HPDE6-E6E7 (cell line): ENCODE results near the gene OS9.
A peak's percentile ranks its signal among the peaks of the same experiment; 100 is the strongest.

ENCODE experiments used
- DNase-seq: peaks from one replicate; pipeline ENCODE4 v3.0.0; 2011; ENCODE audit warnings: missing footprints; ENCODE audit errors: extremely low spot score

Gene OS9

GRCh38 chr12:57722716-57723629 is 29.0 kb downstream of the OS9 start:
- DNase-seq = no peak

GRCh38 chr12:57723630-57723962 is 29.7 kb downstream of the OS9 start:
- DNase-seq = no peak

DNA sequence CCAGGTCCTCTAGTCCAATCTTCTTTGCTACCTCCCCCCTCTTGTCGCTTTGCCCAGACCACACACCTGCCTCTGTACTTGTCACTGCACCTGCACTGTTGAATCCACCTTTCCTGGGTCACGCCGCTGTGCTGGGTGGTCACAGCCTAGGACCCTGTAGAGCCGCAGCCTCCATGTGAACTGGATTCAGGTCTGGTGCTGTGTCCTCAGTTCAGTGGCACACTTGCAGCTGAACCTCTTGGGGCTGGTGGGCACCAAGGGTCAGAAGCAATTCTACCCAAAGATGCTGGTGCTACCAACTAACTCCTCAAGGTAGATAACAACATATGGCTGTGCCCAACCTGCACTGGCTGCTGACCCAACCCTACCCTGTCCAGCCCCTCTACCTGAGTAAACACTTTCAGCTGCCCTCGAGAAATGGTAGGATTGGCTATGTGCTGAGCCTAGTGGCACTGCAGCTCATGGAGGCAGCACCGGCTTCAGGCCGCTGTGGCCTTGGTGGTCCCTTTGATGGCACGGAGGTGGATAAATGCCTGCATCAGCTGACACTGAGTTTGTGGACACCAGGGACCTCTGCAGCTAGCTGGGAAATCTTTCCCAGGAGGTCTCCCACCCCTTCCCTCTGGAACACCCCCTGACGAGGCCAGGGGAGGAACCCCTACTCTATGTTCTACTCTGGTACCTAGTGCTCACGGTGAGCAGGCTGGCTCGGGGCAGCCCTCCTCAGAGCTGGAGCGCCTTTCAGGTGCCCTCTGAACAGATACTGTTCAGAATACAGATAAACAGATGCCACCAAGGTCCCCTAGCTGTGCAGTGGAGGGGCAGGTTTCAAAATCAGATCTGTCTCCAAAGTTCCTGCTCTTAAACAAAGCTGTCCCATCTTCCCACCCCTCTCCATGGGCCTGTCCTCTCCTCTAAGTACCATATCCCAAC is 30.3 kb downstream of the OS9 start:
- DNase-seq = no peak

- DNase-seq = no peak
Observed at GRCh38 chr12:57724936-57725740, 31.2 kb downstream of the OS9 start.

DNA sequence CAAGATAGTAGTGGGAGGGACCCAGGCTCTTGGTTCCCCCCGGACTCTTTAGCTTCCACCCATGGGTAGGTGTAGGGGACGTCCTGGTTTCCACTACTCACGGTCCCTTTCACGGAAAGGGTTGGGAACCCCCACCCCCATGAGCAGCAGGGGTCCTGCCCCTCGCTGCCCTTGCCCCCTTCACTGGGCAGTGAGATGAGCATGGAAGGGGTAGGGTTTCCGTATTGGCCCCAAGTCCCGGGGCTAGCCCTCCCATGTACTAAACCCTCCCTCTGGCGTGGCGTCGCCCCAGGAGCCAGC is 31.9 kb downstream of the OS9 start:
- no peak for DNase-seq

- peak; percentile 89 for DNase-seq
Observed at GRCh38 chr12:57726151-57726883, 32.4 kb downstream of the OS9 start.

DNA sequence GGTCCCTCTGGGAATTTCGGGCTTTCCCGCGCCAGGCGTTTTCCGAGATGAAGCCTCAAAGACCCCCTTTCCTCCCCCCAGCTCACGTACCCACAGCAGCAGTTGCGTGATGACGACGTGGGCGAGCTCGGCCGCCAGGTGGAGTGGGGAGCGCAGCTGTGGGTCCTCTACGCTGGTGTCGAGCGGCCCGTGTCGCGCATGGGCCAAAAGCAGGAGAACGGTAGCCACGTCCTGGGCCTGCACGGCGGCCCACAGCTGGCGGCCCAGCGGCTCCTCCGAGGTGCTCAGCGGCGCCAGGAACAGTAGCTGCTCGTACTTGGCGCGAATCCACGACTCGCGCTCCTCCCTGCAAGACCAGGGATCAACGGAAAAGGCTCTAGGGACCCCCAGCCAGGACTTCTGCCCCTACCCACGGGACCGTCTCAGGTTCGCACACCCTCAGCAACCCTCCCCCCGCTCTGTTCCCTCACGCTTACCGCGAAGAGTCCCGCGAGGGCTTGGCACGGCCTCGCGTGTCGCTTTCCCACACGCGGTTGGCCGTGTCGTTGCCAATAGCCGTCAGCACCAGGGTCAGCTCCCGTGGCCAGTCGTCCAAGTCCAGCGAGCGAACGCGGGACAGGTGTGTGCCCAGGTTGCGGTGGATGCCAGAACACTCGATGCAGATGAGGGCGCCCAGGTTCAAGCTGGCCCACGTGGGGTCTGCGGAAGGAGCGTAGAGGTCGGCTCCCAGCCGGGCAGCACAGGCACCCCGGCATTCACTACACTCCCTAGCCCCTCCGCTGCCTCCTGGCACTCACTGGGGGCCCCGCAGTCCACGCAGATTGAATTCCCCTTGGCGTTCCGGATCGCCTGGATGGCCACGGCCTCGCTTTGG is 33.2 kb downstream of the OS9 start:
- DNase-seq = no peak

DNA sequence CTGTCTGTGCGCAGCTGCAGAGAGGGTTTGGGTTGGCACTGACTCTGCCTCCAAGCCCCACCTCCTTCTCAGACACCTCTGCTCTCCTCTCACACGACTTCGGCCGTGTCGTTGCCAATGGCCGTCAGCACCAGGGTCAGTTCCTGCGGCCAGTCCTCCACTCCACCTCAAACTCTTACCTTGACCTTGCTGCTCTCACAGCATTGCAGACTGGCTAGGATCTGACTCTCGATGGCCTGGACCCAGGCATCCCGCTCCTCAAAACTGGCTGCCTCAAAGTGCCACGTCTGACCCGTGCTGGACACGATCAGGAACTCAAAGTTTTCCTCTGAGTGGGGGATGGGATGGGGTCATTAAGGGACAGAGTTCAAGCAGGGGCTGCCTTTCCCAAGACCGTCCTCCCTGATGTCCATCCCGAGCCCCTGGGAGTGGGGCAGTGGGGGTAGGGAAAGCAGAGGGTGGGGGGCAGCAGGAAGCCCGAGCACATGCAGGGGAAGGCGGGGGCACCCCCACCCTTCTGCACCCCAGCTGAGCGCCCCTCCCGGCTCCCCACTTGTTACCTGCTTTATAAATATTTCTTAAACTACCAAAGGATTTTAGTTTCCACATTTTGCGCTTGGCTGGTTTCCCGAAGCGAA is 33.9 kb downstream of the OS9 start:
- DNase-seq = no peak

DNA sequence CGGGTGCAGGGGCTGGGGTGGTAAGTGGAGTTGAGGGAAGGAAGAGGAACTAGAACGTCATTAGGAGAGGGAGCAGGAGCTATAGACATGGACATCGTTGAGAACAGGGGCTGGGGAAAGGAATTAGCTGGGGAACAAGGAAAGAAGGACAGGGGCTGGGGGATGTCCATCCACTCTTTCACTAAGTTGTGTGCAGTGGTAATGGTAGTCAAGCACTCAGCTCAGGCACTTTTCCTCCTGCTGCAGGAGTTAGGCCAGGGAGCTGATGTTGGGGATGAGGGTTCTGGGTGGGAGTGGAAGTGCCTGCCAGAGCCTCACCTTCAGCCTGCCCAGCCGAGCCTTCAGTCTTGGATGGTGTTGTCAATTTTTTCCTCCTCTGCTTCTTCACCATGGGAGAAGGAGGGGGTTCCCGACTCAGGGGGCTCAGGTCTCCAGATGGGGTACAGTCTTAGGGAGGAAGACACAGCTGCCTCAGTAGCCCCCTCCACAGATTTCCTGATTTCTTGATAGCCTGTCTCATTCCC is 35.5 kb downstream of the OS9 start:
- no peak for DNase-seq

GRCh38 chr12:57730336-57731067 is 36.6 kb downstream of the OS9 start:
- DNase-seq = no peak

GRCh38 chr12:57731411-57732080 is 37.6 kb downstream of the OS9 start:
- no peak for DNase-seq

DNA sequence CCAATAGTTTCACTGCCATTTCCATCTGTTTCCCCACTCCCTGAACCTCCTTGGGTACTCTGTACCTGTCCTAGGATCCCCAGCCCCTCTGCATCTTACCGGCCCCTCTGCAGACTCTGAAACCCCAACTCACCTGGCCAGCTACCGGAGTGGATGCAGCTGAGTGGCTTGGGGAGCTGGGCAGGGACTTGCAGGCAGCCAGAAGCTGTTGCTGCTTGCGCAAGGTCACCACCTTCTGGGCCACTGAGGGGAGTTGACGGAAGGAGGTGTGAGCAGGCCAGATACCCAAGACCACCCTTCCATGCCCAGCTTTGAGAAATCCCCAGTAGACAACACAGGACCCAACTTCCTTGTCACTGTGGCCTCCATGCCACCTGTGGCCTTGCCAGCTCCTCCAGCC is 38.3 kb downstream of the OS9 start:
- DNase-seq = no peak

DNA sequence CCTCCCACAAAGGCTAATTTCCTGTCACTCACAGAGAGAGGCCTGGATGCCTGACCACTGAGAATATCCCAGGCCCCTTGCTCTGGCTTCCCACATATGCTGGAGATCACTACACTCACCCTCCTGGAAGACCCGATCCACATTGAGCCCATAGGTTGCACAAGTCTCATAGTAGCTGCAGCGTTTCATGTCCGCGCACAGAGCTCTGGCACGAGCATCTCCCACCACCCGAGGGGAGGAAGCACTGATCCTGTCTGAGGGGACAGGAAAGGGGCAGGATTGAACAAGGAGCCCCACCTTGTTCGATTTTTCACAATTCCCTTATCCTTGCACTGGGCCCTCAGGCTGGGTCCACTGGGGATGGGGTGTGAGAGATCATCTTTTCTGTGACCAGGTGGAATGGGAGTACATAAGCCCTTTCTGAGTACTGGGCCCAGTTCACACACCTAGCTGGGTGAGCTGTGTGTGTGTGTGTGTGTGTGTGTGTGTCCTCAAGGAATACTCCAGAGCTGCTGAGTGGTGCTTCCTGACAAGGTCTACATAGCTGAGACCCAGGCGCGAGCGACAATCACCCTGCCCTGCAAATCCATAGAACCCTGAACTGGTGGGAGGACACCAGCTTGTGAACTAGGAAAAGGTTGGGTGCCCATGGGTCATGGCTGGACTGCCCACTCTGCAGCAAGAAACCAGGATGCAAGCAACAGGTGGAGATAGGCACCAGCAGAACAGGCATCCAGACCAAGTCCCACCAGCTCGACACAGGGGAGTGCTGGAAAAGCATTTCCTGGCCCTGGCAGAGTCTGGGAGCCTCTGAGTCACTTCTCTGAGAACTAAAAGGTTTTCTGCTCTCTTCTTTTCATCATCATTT is 39.0 kb downstream of the OS9 start:
- no peak for DNase-seq

- DNase-seq = no peak
Observed at GRCh38 chr12:57733928-57734327, 40.0 kb downstream of the OS9 start.

- DNase-seq = no peak
Observed at GRCh38 chr12:57734591-57734990, 40.7 kb downstream of the OS9 start.

DNA sequence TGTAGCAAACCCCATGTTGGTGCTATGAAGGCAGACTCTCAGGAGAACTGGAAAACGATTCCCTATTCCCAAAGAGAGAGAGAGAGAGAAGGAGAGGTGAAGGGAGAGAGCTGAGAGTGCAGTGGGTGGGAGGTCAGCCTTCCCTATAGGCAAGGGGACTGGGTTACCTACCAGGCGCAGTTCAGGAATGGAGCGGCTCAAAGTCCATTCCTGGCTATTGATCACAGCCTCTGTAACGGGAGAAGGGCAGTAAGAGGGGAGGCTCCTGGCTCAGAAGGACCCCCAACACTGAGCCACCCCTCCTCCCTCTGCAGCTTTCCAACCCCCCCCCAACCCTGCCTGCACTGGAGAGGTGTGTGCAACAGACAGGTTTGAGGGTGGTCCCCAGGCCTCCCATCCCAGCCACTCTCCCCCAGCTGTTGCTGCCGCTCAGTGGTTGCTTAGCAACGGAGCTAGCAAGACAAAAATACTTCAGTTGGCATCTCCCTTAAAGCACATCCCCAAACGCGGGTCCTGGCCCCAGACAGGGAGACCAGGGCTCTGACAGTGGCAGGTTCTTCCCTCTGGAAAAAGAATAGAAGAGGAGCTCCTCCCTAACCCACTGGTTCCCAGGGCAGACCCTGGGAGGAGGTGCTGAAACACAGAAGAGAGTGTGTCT is 41.4 kb downstream of the OS9 start:
- no peak for DNase-seq
